ENCODE results near the gene STK35.

- TF ChIP-seq TAF1 (IDR thresholded peaks at IDR 0.05; ENCODE audit: low read depth) (no peak), CTCF (IDR thresholded peaks at IDR 0.05; ENCODE audit: poor library complexity, severe bottlenecking) (no peak), SMC3 (conservative IDR thresholded peaks at IDR 0.05; ENCODE audit: poor library complexity) (no peak), POLR2AphosphoS5 (IDR thresholded peaks at IDR 0.05) (no peak), MXI1 (conservative IDR thresholded peaks at IDR 0.05; ENCODE audit: poor library complexity, severe bottlenecking) (no peak)
These were observed 72.4 kb downstream of the STK35 start for GRCh38 chr20:2174067-2174466.

All from neural cell (in vitro differentiated cells).